SU-DHL-6 (cell line): ENCODE results near the gene RGL4.

Experiments
- H2AFZ ChIP-seq: fragments of 200-600 bp; sonication (generic); 2 replicates; pipeline ENCODE4 v1.6.1; 2014; ENCODE audit warnings: low read depth, mild to moderate bottlenecking, moderate library complexity, mixed read lengths, antibody characterized with exemption, low read length; ENCODE audit not compliant: severe bottlenecking
- H3F3A ChIP-seq: fragments of 200-600 bp; shearing (Covaris generic); 2 replicates; pipeline ENCODE4 v1.6.0; 2016; ENCODE audit warnings: antibody characterized with exemption, mild to moderate bottlenecking; ENCODE audit not compliant: insufficient read depth
- H3K27ac ChIP-seq: fragments of 200-600 bp; sonication (generic); 2 replicates; pipeline ENCODE4 v1.5.1; 2016; ENCODE audit warnings: low read depth, mild to moderate bottlenecking, low read length, moderate library complexity, mixed read lengths
- H3K27me3 ChIP-seq: fragments of 200-600 bp; sonication (generic), shearing (Covaris generic); 2 replicates; pipeline ENCODE4 v1.6.0; 2014; ENCODE audit warnings: mild to moderate bottlenecking, low read length
- H3K36me3 ChIP-seq: fragments of 200-600 bp; sonication (generic); 2 replicates; pipeline ENCODE4 v1.6.1; 2014; ENCODE audit warnings: mild to moderate bottlenecking, low read length, mixed read lengths
- H3K4me2 ChIP-seq: fragments of 300-600, 200-600 bp; shearing (Covaris generic), sonication (generic); 2 replicates; pipeline ENCODE4 v1.6.0; 2014; ENCODE audit warnings: low read length, low read depth, mild to moderate bottlenecking; ENCODE audit not compliant: poor library complexity, severe bottlenecking
- H3K4me3 ChIP-seq: fragments of 200-600 bp; sonication (generic); 2 replicates; pipeline ENCODE4 v1.5.1; 2014; ENCODE audit warnings: antibody characterized with exemption, low read length, mild to moderate bottlenecking, mixed read lengths; ENCODE audit not compliant: insufficient read depth, poor library complexity, severe bottlenecking
- H3K79me2 ChIP-seq: fragments of 200-600 bp; sonication (generic); 2 replicates; pipeline ENCODE4 v1.6.1; 2014; ENCODE audit warnings: mild to moderate bottlenecking, low read length, moderate library complexity; ENCODE audit not compliant: insufficient read depth
- H3K9ac ChIP-seq: fragments of 200-600 bp; sonication (generic); 2 replicates; pipeline ENCODE4 v1.7.0; 2014; ENCODE audit warnings: mild to moderate bottlenecking, low read length
- H3K9me2 ChIP-seq: fragments of 200-600 bp; sonication (generic); replicated peaks from 2 replicates; pipeline ENCODE4 v1.6.1; 2014; ENCODE audit warnings: low read length; ENCODE audit not compliant: insufficient read depth
- H3K9me3 ChIP-seq: fragments of 200-600 bp; sonication (generic); 2 replicates; pipeline ENCODE4 v1.6.1; 2014; ENCODE audit warnings: low read length, mixed read lengths; ENCODE audit not compliant: insufficient read depth
- H4K20me1 ChIP-seq: fragments of 200-600 bp; sonication (generic); 2 replicates; pipeline ENCODE4 v1.6.1; 2014; ENCODE audit warnings: low read depth, mild to moderate bottlenecking, antibody characterized with exemption, low read length, moderate library complexity, mixed read lengths
- EZH2phosphoT487 ChIP-seq: fragments of 200-600 bp; sonication (generic), shearing (Covaris generic); conservative IDR thresholded peaks from 2 replicates; pipeline ENCODE4 v1.6.1; 2018; ENCODE audit warnings: mild to moderate bottlenecking, antibody characterized with exemption, low read length, moderate library complexity, mixed read lengths
- TF ChIP-seq, protein P1 (sequence below): fragments of 200-600 bp; sonication (generic); IDR thresholded peaks from one replicate; pipeline ENCODE4 v1.5.1; 2017; ENCODE audit warnings: antibody characterized with exemption, mild to moderate bottlenecking, low read length, moderate library complexity; ENCODE audit not compliant: insufficient read depth, poor library complexity, severe bottlenecking

RGL4 gene

DNA sequence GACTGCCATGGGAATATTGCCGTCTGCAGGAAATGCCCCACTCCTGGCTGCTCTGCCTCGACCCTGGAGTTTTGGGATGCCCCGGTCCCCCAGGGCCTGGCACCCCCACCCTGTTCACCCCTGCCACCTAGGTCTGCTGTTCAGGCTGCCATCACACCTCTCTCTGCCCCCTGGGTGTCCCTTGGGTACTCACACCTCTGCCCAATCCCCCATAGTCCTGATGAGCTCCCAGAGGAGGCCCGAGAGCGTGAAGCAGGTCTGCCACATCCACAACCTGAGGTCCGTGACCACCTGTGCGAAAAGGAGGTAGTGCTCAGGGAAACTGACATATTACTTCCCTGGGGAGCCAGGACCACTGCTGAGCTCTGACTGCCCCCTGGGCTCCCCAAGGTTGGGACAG is 38.5 kb upstream of the RGL4 start:
- Histone ChIP-seq H3K4me3 (no peak overlapping the region), H3K4me2 (no peak overlapping the region), H3K9ac (no peak overlapping the region), H3K9me2 (no peaks in the 10 kb centered on the region), H2AFZ (no peak overlapping the region), H3K27ac (no peak overlapping the region), H3F3A (no peaks in the 10 kb centered on the region), H3K79me2 (no peaks in the 10 kb centered on the region), H4K20me1 (no peaks in the 10 kb centered on the region), H3K36me3 (no peaks in the 10 kb centered on the region), H3K9me3 (no peaks in the 10 kb centered on the region), H3K27me3 (no peaks in the 10 kb centered on the region)
- no peak for TF ChIP-seq EZH2phosphoT487
- TF ChIP-seq, protein P1, sequence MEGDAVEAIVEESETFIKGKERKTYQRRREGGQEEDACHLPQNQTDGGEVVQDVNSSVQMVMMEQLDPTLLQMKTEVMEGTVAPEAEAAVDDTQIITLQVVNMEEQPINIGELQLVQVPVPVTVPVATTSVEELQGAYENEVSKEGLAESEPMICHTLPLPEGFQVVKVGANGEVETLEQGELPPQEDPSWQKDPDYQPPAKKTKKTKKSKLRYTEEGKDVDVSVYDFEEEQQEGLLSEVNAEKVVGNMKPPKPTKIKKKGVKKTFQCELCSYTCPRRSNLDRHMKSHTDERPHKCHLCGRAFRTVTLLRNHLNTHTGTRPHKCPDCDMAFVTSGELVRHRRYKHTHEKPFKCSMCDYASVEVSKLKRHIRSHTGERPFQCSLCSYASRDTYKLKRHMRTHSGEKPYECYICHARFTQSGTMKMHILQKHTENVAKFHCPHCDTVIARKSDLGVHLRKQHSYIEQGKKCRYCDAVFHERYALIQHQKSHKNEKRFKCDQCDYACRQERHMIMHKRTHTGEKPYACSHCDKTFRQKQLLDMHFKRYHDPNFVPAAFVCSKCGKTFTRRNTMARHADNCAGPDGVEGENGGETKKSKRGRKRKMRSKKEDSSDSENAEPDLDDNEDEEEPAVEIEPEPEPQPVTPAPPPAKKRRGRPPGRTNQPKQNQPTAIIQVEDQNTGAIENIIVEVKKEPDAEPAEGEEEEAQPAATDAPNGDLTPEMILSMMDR = no peak

DNA sequence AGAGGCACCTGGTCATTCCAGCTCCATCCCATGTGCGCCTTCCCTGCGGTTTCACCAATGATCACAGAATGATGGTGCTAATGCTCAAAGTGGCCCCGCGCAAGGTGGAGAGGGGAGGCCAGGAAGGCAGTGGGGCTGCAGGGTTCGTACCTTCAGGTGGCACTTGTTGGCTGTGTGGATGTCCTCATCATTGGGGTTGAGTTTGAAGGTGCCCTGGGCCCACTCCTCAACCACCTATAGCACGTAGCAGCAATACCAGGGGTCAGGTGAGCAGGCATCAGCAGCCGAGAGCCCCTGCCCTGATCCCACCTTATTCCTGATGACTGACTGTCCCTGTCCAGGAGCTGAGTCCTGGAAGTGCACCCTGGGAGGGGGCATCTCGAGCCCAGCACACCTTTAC is 38.1 kb upstream of the RGL4 start:
- Histone ChIP-seq H3K9ac (no peak overlapping the region), H3K27me3 (no peaks in the 10 kb centered on the region), H3K4me2 (no peak overlapping the region), H3F3A (no peaks in the 10 kb centered on the region), H2AFZ (no peak overlapping the region), H3K79me2 (no peaks in the 10 kb centered on the region), H3K36me3 (no peaks in the 10 kb centered on the region), H4K20me1 (no peaks in the 10 kb centered on the region), H3K9me3 (no peaks in the 10 kb centered on the region), H3K27ac (no peak overlapping the region), H3K9me2 (no peaks in the 10 kb centered on the region), H3K4me3 (no peak overlapping the region)
- TF ChIP-seq, protein P1 = no peak
- TF ChIP-seq EZH2phosphoT487 = no peak

DNA sequence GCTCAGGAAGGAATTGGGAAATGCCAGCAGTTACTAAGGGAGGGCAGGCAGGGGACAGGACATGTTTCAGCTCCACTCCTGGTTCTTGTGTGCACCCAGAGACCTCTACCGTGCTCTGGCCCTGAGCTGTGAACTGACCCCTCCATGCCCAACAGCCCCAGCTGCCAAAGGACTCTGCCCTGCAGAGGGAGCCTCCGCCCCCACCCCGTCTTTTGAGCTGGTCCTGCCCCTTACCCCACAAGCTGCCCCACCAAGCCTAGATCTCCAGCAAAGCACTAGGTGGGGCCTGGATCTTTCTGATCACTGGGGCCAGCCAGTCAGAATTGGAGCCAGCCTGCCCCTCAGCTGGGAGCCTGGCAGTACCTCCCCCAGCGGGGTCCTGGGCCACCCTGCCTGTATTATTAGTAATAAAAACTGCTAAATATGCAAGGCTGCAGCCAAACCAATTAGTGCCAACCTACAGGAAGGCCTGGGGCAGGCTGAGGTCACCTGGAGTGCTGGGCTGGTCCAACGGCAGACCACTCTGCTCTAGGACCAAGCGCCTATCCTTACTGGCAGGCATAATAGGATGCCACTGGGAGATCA is 34.8 kb upstream of the RGL4 start:
- H4K20me1 ChIP-seq = no peaks in the 10 kb centered on the region
- H3K4me3 ChIP-seq = no peak overlapping the region
- H3K27ac ChIP-seq = no peak overlapping the region
- no peaks in the 10 kb centered on the region for H3F3A ChIP-seq
- no peak overlapping the region for H3K9ac ChIP-seq
- H3K9me2 ChIP-seq = no peaks in the 10 kb centered on the region
- no peaks in the 10 kb centered on the region for H3K79me2 ChIP-seq
- no peaks in the 10 kb centered on the region for H3K9me3 ChIP-seq
- TF ChIP-seq, protein P1 = no peak
- no peak for TF ChIP-seq EZH2phosphoT487
- no peak overlapping the region for H2AFZ ChIP-seq
- H3K4me2 ChIP-seq = no peak overlapping the region
- no peaks in the 10 kb centered on the region for H3K36me3 ChIP-seq
- H3K27me3 ChIP-seq = no peaks in the 10 kb centered on the region
